GM19238 (cell line): ENCODE data around the gene ADSS1.

Experiments
- DNase-seq: peaks from one replicate; pipeline ENCODE4 v3.0.0; 2011; ENCODE audit warnings: low spot score; ENCODE audit not compliant: insufficient read length

Gene ADSS1

GRCh38 chr14:104732931-104733681 is 9.1 kb downstream of the ADSS1 start:
- no peak for DNase-seq

GRCh38 chr14:104734051-104734587 is 10.1 kb downstream of the ADSS1 start:
- no peak for DNase-seq

GRCh38 chr14:104734601-104734990 is 10.6 kb downstream of the ADSS1 start:
- no peak for DNase-seq

- DNase-seq: no peak
Observed at GRCh38 chr14:104734991-104735779, 11.2 kb downstream of the ADSS1 start.

- DNase-seq: no peak
Observed at GRCh38 chr14:104735830-104736642, 12.0 kb downstream of the ADSS1 start.

GRCh38 chr14:104738375-104739019 is 14.5 kb downstream of the ADSS1 start:
- DNase-seq: no peak

GRCh38 chr14:104739026-104739425 is 15.0 kb downstream of the ADSS1 start:
- no peak for DNase-seq

GRCh38 chr14:104739546-104740516 is 15.8 kb downstream of the ADSS1 start:
- DNase-seq: no peak

- no peak for DNase-seq
Observed at GRCh38 chr14:104741108-104741802, 17.2 kb downstream of the ADSS1 start.

GRCh38 chr14:104741803-104742251 is 17.8 kb downstream of the ADSS1 start:
- DNase-seq: no peak

GRCh38 chr14:104742586-104743455 is 18.8 kb downstream of the ADSS1 start:
- no peak for DNase-seq

- DNase-seq: no peak
Observed at GRCh38 chr14:104743461-104744380, 19.7 kb downstream of the ADSS1 start.

- no peak for DNase-seq
Observed at GRCh38 chr14:104744484-104744883, 20.5 kb downstream of the ADSS1 start.

GRCh38 chr14:104745431-104745830 is 21.4 kb downstream of the ADSS1 start:
- DNase-seq: no peak

GRCh38 chr14:104746071-104746545 is 22.1 kb downstream of the ADSS1 start:
- no peak for DNase-seq

GRCh38 chr14:104746934-104747481 is 23.0 kb downstream of the ADSS1 start:
- DNase-seq: no peak

GRCh38 chr14:104747876-104748275 is 23.8 kb downstream of the ADSS1 start:
- no peak for DNase-seq
